Ammon's horn (tissue), 1 donor: Measurements from ENCODE around the gene IFNL1.
"Not testable (repeated sequence)": the region's sequence is repeated elsewhere in the genome, so short reads cannot be mapped to it uniquely, and the experiment has no call there.

Experiments
- DNase-seq: peaks from one replicate; pipeline ENCODE4 v3.0.0-alpha.2; 2016; ENCODE audit warnings: low spot score

IFNL1 gene

GRCh38 chr19:39332738-39333137, 36.5 kb downstream of the IFNL1 start:
- not testable (repeated sequence) for DNase-seq

DNA sequence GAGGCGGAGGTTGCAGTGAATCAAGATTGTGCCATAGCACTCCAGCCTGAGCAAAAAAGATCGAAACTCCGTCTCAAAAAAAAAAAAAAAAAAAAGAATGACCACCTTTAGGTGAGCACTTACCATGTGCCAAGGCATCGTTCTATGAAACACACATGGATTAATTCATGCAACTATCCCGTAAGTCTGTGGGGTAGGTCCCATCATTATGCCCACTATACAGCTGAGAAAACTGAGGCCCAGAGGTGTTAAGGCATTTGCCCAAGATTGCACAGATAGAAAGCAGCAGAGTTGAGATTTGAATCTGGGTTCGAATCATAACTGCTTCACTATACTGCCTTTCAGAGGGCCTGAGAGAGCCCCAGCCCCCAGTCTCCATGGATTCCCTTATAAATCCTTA, 37.3 kb downstream of the IFNL1 start:
- no peak for DNase-seq

- DNase-seq = no peak
Observed at GRCh38 chr19:39334444-39334976, 38.3 kb downstream of the IFNL1 start.

DNA sequence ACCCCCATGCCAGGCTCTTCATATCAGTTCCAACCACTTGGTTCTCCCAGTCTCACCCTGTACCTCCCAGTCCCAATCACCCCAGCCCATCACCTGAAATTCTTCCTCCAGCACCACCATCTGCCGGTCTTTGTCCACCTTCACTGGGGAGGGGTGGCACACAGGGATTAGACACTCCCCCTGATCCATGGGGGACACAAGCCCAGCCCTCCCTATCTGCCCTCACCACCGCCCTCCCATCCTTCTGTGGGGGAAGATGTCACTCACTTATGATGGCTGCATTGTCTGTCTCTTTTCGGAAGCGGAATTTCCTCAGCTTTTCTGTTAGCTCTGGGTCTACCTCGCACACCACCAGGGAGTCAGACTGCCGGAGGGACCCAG, 39.0 kb downstream of the IFNL1 start:
- no peak for DNase-seq

- DNase-seq = no peak
Observed at GRCh38 chr19:39336483-39336882, 40.3 kb downstream of the IFNL1 start.

DNA sequence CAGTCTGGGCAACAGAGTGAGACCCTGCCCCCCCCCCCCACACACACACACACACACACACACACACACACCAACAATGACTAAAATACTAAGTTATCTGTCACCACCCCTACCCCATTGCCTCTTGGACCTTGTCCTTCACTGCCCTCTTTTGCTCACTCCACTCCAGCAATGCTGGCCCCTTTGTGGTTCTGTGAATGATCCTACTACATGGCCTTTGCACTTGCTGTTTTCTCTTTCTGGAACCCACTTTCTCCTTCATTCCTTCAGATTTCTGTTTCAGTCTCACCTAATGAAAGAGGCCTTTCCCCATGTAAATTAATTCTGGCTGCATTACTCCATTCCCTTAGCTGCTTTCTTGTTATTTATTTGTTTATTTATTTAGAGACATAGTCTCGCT, 43.5 kb downstream of the IFNL1 start:
- DNase-seq = no peak

DNA sequence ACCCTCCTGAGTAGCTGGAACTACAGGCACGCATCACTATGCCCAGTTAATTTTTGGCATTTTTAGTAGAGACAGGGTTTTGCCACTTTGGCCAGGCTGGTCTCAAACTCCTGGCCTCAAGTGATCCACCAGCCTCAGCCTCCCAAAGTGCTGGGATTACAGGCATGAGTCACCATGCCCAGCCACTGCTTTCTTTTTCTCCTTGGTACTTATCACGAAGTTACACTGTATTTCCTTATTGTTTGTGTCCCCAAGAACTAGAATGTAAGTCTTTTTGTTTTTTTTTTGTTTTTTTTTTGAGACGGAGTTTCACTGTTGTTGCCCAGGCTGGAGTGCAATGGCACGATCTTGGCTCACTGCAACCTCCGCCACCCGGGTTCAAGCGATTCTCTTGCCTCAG, 43.9 kb downstream of the IFNL1 start:
- DNase-seq = not testable (repeated sequence)

DNA sequence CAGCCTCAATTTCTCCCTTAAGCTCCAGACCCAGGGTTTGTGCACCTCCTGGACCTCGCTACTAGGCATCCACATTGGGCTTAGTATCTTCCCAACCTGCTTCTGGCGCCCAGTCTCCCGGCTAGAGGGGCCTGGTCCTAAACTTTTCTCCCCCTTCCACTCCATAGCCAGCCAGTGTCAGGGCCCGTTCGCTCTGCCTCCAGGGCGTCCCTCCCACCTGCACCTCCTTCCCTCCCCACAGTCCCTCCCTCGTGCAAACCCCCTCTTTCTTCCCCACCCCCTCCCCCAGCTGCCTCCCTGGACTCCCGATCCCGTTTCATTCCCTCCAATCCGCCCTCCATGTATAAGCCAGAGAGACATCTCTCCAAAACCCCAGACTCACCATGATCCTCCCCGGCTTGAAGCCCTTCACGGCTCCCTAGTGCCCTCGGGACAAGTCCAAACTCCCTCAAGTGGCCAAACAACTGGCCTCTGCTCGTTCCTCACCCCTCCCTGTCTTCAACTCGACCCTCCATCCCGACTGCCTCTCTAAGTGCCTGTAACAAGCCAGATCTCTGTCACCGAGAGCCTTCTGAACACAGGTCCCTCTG, 45.0 kb downstream of the IFNL1 start:
- no peak for DNase-seq

GRCh38 chr19:39341719-39342604, 45.8 kb downstream of the IFNL1 start, which contains the start of gene SAMD4B:
Gene SAMD4B (plus strand): TSS chr19:39342421. CDS start chr19:39356894, 14,473 bp downstream.
- peak; percentile 99 for DNase-seq

GRCh38 chr19:39342647-39343305, 46.6 kb downstream of the IFNL1 start:
- DNase-seq = no peak

- DNase-seq = no peak
Observed at GRCh38 chr19:39345956-39346355, 49.7 kb downstream of the IFNL1 start.

DNA sequence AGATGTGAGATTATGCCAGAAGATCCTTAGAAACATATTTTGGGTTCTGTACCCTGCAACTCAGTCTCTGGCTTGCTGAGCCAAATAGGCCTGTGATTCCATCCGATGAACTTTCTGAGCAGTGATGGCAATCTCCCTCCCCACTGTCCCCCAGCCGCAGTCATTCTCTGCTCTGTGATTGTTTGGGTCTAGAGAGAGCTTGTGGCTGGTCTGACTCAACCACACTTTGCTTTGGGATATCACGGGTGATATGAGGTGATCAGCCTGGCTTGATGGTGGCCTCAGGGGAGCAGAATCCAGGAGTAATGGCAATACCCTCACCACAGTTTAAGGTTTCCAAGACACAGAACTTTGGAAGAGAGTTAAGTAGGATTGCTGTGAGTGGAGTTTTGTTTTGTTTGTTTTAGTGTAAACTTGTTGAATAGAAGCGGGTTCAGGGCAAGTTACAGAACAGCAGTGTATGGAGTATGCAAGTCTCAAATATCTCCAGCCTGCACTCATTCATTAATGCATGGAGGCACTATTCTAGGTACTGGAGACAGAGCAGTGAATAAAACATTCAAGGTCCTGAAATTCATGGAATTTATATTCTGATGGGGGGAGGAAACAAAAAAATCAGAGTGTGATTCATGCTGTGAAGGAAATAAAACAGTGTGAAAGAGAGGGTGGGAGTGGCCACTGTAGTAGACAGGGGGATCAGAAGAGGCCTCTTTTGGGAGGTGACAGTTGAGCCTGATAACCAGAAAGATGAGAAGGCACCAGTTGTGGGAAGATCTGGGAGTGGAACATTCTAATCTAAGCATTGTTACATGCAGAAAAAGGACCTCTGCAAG, 51.3 kb downstream of the IFNL1 start:
- no peak for DNase-seq
